A204.1 (cell line): ENCODE results near the gene KRT73.
"Not testable (repeated sequence)": the region's sequence is repeated elsewhere in the genome, so short reads cannot be mapped to it uniquely, and the experiment has no call there.

Experiments used
- FAIRE-seq: peaks from 2 replicates; lab custom pipeline; 2012; peaks lifted over from hg19 to GRCh38; lab: Jason Lieb, UNC

The KRT73 gene

DNA sequence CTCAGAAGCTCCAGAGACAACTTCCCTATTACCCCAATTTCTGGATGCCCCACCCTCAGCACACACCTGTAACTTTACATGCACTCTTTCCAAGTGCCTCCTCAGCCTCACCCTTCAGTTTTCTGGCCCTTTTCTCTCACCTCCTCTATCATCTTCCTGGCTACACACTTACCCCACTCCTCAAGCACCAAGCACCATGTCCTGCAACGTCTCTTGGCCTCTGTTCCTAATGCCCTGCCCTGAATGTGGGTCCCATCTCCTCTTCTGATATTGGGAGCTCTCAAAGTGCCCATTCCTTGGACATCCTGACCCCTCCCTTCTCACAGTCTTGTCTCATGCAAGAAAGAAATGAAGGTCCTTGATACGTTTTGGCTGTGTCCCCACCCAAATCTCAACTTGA, 18.3 kb downstream of the KRT73 start:
- no peak for FAIRE-seq

DNA sequence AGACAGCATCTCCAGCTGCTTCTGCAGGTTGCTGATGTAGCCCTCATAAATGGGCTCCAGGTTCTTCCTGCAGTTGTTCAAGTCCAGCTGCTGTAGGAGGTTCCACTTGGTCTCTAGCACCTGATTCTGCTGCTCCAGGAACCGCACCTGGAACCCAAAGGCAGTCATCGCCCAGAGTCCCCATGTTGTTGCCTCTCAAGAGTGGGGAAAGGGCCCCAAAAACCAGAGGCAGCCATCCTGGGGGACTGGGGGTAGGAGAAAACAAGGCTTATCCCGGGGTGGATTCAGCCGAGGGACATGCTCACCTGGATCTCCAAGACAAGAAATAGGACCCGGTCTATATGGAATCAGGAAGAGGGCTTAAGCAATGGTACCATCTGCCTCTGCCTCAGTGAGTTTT, 19.4 kb downstream of the KRT73 start:
- no peak for FAIRE-seq

DNA sequence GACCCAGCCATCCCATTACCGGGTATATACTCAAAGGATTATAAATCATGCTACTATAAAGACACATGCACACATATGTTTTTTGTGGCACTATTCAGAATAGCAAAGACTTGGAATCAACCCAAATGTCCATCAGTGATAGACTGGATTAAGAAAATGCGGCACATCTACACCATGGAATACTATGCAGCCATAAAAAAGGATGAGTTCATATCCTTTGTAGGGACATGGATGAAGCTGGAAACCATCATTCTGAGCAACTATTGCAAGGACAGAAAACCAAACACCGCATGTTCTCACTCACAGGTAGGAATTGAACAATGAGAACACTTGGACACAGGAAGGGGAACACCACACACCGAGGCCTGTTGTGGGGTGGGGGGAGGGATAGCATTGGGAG, 24.1 kb downstream of the KRT73 start:
- FAIRE-seq: not testable (repeated sequence)

DNA sequence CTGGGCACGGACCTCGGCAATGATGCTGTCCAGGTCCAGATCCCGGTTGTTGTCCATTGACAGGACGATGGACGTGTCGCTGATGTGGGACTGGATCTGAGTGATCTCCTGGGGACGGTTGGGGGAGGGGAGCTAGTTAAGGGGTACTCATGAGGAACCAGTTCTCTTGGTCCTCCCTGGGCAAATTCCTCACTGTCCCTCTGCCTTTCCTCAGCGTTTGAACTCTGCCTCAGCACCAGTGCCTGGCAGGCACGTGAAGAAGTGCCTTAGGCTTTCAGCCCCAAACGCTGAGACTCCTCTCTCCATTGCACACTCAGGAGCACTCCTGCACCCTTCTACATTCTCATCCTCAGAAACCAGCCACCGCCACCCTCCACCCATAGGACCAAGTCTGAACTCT, 26.8 kb downstream of the KRT73 start:
- FAIRE-seq: no peak

DNA sequence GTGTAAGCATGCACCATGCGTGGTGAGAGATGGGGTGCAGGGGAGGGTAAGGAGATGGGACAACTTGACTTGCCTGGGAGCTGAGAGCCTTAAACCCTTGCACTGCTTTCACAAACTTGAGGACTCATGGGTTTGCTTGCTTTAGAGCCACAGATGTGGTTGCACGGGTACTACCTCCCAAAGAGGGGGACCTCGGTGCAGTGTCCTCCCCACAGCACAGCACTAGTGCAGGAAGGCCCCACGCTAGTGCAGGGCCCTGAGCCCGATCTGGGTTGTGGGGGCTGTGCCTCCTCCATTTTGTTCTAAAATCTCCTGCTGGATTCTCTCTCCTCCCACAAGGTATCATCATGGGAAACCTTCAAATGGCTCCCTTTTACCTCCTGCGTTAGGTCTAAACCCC, 28.3 kb downstream of the KRT73 start:
- no peak for FAIRE-seq

DNA sequence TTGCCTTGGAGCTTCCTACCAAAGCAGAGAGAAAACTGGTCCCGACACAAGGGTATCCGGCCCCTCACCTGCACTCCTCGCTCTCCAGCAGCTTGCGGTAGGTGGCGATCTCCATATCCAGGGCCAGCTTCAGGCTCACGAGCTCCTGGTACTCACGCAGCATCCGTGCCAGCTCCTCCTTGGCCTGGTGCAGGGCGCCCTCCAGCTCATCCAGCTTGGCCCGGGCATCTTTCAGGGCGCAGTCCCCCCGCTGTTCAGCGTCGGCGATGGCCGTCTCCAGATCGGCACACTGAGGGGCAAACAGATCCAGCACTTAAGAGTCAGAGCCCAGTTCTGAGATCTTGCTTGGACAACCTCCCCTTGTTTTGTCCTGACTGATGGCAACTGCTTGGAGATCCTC, 30.8 kb downstream of the KRT73 start:
- no peak for FAIRE-seq

DNA sequence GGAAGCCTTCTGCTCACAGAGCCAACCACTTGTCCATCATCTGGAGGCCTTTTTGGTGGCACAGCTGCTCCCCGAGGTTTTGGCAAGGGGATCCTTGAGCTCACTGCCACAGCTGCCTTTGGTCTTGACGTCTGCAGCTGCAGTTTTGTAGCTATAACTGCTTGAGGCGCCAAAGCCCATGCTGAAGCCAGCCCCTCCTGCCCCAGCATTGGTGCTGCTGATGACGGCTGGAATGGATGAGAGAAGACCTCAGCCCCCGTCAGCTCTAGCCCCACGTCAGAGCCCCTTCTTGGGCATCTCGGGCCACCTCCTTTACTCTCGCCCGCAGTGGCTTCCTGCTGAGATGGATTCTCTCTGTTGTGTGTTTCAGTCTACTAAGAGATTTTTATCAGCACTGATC, 32.4 kb downstream of the KRT73 start:
- FAIRE-seq: no peak

DNA sequence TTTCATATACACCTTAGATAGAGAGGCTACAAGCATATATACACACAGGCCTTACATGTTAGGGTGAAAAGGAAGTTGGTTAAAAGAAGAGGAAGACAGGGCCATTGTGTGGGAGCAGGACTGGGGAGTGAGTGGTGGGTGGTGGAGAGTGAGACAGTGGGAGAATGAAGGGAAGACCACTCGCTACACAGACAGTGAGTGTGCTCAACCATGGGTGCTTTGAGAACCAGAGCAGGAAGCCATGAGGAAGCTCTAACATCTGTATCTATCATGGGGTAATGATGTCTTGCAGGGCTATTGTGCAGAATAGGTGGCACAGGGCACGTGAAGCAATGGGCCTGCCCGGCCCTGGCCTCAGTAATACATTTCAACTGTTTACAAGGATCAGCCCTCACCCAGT, 33.3 kb downstream of the KRT73 start:
- FAIRE-seq: no peak

DNA sequence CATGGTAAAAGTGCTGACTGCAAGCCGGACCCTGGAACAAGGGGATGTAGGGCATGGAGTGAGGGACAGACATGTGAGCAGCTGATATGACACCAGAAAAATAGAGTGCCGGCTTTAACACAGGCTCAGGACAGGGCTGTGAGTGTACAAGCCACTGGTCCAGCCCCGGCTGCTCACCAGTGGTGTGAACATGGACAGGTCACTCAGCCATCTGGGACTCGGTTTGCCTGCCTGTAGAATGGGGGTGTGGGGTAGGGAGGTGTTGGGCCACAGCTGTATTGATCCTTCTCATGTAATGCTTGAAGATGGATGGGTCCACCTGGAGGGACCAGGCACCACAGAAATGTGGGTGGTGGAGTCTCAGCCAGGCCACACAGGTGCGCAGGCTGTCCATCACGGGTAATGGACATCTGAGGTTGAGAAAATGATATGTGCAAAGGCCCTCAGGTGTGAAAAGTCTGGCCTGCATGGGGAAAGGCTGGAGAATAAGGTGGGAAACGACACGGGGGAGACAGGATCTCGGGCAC, 34.1 kb downstream of the KRT73 start:
- FAIRE-seq: no peak

DNA sequence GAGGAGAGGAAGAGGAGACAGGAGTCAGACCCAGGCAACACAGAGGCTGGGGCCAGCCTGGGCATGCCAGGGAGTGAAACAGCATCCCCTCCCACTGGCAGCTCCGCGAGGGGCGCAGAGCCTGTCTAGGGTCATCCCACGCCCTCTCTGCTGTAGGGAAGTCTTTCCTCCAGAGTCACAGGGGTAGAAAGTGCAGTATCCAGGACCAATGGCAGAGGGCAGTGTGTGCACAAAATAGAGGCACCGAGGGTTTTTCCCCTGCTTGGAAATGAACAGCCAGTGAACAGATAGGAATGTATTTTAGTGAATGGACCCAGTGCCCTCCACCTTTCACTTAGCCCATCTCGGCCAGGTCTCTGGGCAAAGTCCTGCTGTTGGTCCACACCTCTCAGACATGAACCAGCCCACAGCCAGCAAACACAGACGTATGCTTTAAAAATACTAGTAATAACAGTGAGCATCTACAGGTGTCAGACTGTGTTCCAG, 35.3 kb downstream of the KRT73 start:
- no peak for FAIRE-seq

DNA sequence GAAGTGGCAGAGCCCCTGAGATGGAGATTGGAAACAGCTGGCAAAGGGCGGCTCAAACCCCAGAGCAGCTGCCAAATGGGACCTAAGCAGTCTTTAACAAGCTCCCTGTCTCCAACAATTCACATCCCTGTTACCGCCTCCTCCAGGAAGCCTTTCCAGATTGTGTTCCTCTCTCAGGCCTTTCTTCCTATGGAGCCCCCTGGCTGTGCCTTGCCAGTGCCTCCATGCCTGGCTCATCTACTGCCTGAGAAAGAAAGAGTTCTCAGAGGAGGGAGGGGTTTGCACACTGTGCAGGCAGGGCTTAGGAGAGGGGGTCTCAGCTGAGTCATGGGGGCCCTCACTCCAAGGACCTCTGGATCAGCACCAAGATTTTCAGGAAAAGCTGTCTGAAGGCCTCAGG, 35.9 kb downstream of the KRT73 start:
- FAIRE-seq: no peak

DNA sequence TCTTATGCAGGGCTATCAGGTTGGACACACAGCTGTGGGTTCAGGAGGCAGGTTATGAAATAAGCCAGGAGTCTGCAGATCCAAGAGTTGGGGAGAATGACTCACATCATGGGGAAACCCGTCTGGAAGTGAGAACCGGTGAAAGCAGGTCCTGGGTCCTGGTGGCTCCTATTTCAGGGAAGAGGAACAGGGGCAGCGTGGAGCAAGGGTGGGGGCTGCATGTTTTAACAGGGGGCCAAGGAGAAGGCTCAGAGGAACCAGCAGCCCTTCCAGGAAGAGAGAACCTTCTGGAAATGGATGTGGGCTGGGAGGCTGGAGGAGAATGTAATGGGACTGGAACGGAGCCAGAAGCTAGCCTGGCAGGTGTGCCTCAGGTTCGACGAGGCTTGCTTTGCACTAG, 36.9 kb downstream of the KRT73 start:
- FAIRE-seq: no peak

DNA sequence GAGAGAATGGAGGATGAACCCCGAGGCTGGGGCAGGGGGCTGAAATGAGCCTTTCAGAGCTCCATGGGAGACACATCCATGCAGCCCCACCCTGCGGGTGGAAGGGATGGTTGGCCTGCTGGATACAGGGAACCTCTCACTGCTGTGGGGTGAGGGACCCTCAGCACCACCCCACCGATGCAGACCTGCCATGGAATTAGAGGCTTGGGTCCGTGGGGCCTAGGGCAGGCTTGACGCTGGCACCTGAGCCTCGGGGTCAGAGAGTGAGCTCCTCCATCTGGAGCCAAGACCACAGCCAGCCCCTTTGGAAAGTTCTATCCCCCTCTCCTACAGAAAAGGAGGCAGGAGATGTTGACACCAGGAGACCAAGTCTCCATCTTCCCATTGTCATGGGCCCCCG, 37.3 kb downstream of the KRT73 start:
- no peak for FAIRE-seq

DNA sequence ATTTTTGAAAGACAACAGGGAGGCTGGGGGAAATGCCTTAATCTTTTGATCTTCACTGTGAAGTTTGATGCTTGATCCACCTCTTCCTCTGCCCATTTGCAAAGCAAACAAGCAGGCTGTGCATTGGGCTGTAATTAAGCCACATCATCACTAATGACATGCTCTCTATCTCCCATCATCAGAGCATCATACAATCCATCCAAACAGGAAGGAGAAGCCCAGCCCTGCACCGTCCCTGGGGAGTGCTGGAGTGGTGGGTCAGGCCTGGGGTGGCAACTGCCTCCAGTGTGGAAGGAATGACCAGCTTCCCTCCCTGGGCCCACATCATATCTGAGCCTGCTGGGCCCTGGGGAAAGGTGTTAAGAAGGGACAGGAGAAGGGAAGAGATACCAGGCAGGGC, 37.9 kb downstream of the KRT73 start:
- no peak for FAIRE-seq

DNA sequence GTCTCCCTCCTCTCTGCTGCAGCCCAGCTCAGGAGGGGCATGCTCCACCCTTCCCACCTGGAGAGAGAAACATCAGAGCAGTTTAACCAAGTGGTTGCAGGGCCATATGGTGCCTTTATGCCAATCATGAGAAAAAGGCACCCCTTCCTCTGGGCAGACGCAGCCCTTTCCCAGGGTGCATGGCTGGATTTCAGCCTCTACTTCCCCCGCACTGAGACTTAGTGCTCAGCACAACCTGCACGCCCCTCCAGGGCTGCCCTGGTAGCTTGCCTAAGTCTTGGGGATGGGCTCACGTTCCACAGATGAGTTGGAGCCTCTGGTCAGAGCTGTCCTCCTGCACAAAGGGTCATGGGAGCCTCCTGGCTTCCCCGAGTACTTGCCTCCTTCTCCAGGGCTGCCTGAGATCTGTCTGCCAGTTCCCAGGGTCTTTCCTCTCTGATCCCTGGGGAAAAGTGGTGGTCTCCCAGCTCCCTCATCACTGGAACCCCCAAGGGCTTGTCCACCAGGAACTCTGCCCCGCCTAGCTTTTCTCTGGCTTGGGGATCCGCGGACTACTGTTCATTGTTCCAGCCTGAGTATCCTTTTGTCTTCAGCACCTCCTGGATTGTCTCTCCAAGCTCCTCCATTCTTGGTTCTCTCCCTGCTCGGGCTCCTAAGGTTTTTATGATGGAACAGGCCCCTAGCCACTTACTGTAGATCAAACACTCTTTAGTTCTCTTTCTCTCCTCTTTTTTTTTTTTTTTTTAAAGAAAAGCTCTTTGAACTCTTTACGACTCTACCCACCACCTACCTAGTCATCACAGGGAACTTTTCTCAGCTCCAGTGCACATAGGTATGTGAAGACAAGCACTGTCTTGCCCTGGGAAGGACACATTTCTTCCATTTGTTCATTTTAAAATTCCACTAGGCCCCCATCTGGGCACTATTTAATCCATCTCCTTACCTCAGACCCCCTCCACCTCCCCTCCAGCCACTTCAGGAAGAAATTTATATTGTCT, 38.6 kb downstream of the KRT73 start:
- FAIRE-seq: no peak

DNA sequence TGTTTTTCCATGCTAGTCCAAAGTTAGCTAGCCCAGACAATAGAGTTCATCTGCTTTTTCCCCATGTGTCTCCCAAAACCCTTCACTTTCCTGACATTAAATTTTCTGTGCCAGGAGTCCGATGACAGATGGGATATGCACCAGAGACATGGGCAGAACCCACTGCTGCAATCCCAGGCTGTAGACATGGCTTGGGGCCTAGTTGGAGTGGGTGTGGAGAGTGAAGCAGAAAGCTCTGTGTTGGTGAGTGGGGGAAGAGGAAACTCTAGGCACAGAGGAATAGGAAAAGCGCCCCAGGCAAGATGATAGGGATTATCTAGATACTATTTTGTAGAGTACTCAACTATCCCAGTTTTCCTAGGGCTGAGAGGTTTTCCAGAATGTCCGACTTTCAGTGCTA, 39.9 kb downstream of the KRT73 start:
- FAIRE-seq: no peak

DNA sequence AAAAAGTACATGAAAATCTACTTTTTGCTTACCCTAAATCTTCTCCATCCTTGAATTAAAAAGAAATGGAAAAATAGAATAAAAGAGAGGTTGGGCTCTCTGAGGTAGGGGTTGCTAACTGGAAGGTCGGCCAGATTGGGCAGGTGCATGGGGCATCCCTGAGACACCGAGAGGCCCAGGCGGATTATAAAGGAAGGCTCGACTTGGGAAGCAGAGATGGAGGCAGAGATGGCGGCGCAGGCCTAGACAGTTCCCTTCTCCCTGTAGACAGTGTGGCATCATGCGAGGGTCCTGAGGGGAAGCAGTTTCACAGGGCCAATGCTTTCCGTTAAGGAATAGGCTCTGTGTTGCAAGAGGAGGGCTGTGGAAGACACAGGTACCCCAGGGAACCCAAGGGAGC, 41.0 kb downstream of the KRT73 start:
- no peak for FAIRE-seq

DNA sequence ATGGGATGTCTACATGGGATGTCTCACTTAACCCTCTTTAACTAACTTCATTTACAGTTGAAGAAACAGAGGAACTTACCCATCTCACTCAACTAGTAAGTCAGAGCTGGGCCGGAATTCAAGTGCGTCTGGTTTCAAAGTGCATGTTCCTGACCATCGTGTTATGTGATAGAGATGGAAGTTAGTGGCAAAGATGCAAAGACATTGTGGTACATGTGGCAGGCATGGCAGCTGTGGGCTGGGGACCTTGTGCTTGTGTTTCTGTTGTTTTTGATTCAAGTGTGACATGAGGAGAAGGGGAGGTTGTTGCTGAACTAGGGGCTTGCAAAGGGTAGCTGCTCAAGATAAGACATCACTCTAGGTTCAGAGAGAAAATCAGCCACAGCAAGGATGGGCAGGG, 42.4 kb downstream of the KRT73 start:
- FAIRE-seq: no peak

DNA sequence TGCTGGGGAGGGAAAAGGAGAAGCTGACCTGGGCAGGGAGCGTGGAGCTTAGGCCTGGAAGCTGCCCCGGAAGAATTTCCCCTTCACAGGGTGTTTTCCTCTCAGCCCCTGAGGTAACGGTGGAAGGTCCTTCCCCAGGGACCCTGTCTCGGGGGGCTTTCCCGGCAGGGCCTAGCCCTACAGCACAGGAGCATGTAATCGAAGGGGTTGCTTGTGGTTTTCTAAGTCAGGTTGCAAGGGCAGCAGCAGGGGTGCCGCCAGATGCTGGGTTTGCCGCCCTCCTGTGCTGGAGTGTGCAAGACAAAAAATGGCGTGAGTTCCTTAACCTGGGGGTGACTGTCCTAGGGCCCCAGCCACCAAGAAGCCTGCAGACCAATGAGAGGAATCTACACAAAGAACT, 43.1 kb downstream of the KRT73 start:
- no peak for FAIRE-seq

DNA sequence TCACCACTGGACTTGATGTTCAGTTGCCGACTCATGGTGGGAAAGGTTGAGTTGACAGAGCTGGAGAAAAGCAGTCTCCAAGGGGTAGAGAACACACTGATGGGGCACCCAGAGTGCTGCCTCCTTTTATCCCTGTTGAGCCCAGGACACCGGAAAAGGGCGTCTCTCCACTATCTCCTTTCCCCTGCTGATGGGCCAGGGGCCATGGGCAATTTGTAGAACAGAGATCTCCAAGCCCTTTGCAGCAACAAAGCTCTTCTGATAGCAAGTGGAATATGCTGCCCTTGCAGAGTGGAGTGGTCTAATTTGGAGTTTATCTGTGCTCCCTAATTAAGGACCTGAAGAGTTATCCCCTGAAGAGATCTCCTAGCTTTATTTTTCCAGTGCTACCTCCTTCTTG, 44.6 kb downstream of the KRT73 start, which contains the start of gene KRT74:
Gene KRT74 (minus strand): TSS at position 101 of the 400 bp plus-strand sequence. CDS start 66 bp downstream, at position 35.
- FAIRE-seq: no peak

DNA sequence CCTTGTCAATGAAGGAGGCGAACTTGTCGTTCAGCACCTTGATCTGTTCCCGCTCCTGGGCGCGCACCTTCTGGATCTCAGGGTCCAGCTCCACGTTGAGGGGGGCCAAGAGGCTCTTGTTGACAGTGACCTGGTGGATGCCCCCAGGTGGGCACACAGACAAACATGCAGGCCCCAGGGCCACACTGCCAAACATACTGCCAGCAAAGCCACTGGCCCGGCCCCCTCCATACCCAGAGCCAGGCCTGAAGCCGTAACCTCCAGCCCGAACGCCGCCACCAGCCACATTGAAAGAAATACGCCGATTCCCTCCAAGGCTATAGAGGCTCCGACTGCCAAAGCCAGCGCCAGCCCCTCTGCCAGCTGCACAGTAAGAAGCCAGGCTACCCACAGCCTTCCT, 45.1 kb downstream of the KRT73 start:
- FAIRE-seq: no peak

DNA sequence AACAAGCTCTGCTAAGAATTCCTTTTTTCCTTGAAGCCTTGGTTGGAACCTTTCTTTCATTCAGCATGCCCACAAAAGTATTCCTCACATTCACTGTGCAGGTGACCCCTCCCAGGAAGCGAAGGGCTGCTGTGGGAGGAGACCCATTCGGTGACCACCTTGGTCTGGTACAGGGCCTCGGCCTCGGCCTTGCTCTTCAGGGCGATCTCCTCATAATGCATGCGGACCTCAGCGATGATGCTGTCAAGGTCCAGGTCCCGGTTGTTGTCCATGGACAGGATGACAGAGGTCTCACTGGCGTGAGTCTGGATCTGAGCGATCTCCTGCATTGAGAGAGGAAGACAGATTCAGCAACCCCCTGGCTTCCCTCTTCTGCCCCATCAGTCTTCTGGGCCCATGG, 47.8 kb downstream of the KRT73 start:
- FAIRE-seq: no peak

DNA sequence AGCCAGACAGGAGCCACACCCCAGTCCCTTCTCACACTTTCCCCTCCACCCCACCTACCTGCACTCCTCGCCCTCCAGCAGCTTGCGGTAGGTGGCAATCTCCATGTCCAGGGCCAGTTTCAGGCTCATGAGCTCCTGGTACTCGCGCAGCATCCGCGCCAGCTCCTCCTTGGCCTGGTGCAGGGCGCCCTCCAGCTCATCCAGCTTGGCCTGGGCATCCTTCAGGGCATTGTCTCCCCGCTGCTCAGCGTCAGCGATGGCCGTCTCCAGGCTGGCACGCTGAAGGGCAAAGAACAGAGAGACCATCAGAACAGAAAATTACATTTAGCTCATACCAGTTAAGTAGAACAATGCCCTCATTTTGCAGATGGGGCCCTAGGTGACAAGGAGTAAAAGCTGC, 50.2 kb downstream of the KRT73 start:
- no peak for FAIRE-seq

DNA sequence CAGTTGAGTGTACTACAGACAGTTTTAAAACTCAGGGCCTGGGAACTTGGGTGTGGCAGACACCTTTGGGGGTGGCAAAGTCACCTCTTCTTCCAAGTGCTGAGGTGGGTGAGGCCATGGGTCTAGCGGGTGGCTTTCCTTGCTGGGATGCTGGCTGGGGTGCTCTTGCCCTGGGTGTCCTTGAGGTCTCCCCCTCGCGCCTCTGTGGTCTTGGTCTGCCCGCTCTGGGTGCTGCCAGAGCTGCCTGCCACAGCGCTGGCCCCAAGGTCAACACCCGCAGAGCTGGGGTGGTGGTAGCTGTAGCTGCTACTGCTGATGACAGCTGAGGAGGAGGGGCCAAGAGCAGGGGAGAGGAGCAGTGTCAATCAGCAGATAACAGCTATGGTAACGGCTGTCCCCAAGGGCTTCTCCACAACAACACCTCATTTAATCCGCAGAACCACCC, 51.5 kb downstream of the KRT73 start:
- FAIRE-seq: no peak
